GM19240 (cell line): ENCODE data around the gene ECT2L.

Experiments used
- DNase-seq: peaks from one replicate; pipeline ENCODE4 v3.0.0; 2011; ENCODE audit warnings: low spot score; ENCODE audit not compliant: insufficient read length

Gene ECT2L

DNA sequence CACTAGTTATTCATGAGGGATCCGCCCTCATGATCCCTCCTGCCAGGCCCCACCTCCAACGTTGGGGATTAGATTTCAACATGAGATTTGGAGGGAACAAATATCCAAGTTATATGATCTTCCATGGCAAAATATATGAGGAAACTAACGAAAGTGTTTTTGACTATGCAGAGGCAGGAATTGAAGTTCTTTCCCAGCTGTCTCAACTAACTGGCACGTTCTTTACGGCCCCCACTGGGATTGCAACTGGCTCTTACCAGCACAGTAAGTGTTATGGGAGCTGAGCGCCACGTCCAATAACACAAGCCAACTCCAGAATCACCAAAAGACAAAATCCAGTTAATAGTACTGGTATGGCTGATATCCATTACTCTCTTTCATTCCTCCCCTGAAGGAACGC, 66.6 kb downstream of the ECT2L start:
- no peak for DNase-seq

DNA sequence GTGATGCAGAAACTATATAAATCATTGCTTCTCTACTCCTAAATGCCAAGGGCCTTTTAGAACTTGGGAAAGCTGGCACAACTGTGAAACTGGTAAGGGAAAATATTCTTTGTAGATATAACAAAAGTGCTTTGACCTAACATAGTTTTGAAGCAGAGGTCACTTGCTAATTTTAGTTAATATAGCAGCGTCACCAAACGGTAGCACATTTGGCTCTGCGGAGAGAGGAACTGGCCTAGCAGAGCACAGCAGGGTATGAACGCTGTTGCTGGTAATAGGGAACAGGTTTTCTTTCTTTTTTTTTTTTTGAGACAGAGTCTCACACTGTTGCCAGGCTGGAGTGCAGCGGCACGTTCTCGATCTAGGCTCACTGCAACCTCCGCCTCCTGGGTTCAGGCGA, 67.4 kb downstream of the ECT2L start:
- no peak for DNase-seq

DNA sequence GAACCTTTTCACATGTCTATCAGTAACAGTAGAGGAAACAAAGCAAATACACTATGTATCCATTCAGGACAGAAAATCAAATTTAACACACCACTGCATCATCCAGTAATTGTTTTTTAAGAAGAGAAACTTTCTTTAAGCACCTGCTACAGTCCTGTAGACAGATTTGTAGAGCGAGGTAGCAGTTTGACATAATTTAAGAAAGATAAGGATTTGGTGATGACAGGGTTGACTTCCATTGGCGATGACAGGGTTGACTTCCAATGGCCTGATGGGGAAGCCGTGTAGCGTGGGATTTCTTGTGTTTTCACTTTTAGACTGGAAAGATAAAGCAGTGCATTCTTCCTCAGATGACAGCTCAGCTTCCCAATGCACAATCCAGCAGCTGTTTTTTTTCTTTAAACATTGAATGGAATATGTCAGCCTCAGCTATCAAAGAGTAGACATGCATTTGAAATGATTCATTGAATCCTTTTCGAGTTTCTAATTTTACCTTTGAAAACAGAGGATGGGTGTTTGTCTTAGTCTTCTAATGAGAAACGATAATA, 68.5 kb downstream of the ECT2L start:
- DNase-seq, result no peak

DNA sequence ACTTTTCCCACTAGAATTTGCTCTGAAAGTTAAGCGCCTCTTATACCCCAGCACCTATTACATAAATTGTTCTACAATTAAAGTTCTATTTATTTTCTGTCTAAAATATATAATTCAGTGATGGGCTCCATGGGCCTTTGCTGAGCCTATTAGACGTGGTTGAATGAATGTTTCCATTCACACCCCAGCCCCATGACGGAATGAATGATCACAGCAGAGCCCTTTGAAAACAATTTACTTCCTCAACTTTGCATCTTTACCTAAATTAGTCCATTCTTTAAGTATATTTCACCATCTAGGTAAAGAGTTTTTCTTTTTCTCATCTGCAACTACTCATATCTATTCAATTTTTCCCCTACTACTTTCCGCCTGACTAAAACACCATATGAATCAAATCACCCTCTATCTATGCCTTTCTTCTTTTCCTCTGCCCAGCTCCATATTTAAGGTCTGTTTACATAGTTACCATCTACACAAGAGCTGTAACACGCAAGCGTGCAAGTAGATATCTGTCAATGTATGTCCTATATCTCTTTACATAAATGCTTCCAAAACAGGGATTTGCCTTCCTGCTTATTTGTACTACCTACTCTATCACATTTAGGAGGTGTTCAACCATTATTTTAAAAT, 69.7 kb downstream of the ECT2L start:
- DNase-seq, result no peak

DNA sequence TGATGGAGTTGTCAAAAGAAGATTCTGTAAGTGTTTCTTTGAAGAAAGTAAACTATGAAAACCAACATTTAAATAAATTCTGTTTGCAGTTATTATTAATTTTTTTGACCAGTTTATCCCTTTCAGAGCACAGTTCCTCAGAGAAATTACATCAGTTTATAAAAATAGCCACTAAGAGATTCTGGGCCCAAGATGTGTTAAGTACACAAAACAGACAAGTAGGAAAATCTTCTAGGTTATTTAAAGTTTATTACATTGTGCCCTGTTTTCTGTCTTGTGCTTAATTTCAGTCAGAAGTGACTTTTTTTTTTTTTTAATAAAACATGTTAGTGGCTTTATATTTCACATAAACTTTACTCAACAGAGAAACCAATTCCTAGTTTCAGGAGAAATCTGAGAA, 72.3 kb downstream of the ECT2L start:
- no peak for DNase-seq

DNA sequence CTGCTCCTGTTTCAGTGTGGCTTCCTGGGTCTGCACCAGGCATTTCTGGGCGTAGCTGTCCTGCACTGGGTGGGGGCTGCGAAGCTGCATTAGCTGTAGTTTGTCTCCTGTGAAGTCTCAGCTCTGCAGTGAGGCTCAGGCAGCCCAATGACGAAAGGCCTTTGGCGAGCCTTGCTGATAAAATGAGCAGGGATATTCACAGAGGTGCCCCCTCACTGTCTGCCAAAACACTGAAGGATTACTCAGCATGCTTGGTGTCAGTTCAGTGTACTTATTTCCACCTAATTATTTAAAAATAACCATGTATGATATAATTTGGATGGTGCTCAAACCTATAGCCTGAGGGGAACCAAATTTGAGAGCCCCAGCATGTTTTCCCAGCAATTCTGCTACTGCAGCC, 73.5 kb downstream of the ECT2L start:
- DNase-seq, result no peak

DNA sequence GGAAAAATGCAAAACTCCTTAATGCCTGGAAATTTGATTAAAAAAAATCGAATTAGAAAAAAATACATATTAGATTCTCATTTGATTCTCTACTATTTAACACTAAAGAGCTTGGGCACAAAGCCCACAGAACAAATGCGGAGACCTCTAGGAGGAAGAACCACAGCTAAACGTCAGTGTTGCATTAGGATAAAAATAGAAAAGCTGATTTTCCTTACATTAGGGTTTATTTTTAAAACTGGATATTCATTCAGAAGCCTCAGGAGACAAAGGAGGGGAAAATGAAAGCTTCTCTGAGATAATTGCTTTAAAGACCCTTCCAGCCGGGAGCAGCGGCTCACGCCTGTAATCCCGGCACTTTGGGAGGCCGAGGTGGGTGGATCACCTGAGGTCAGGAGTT, 77.3 kb downstream of the ECT2L start:
- DNase-seq, result no peak

GRCh38 chr6:138882369-138883017, 86.6 kb downstream of the ECT2L start:
- DNase-seq, result peak; percentile 15

GRCh38 chr6:138885156-138885819, 89.4 kb downstream of the ECT2L start:
- DNase-seq, result no peak

DNA sequence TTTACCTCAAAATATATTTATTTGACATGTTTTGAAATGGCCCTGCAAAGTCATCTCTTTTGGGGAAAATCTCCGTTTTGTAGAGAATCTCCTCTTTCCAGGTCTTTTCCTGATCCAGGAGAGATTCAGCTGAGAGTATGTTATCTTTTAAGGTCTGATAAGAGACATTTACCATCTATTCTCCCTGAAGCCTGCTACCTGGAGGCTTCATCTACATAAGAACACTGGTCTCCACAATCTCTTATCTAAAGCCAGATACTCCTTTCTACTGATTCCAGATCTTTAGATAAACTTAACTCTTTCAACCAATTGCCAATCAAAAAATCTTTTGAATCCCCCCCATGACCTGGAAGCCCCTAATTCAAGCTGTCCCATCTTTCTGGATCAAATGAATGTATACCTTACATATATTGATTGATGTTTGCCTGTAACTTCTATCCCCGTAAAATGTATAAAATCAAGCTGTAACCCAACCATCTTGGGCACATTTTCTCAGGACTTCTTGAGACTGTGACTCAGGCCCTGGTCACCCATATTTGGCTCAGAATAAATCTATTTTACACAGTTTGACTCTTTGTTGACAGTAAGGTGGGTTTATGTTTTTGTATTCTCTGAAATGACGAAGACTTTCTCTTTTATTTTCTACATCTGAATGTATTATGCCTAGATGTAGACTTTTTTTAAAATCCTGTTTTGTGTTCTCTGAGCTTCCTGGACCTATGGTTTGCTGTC, 95.5 kb downstream of the ECT2L start:
- no peak for DNase-seq

GRCh38 chr6:138896104-138896756, 100.3 kb downstream of the ECT2L start:
- DNase-seq, result no peak

- DNase-seq, result no peak
These were observed 101.1 kb downstream of the ECT2L start for GRCh38 chr6:138897031-138897430.

- DNase-seq, result no peak
These were observed 111.3 kb downstream of the ECT2L start for GRCh38 chr6:138907167-138907566.

GRCh38 chr6:138909511-138909910, 113.6 kb downstream of the ECT2L start:
- no peak for DNase-seq

- DNase-seq, result no peak
These were observed 114.1 kb downstream of the ECT2L start for GRCh38 chr6:138909975-138910374.

GRCh38 chr6:138912308-138912707, 116.4 kb downstream of the ECT2L start:
- no peak for DNase-seq

DNA sequence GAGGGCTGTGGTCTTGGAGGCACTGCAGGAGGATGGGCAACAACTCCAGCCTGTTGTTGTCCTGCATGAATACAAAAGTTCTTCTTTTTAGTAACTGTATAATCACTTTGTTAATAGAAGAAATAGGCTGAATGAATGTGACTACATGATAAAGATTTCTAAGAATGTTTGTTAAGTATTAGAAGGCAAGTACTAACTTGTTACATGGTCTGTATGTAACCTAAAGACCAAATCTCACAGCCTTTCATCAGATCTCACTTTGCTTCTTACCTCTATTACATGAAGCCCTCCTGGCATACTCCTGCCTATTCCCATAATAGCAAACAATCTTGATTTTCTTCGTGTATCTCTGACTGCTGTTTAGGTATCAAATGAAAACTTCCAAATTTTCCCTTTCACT, 118.8 kb downstream of the ECT2L start:
- DNase-seq, result no peak

GRCh38 chr6:138920906-138921305, 125.0 kb downstream of the ECT2L start:
- DNase-seq, result no peak

DNA sequence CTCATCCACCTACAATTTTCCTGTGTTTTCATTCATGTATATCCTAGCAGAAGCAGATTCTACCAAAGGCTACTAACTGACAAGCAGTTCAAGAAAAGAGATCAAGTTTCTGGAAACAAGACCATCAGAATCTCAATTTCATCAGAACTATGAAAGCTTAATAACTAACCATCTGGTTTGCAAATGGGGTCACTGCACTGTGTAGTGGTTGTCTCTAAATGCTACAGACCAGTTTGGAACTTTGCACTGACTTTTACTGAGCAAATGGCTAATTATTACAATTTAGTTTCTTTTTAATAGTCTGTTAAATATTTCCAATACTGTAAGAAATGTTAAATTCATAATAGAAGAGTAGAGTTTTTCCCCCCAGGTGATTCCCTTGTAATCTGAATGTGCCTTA, 127.7 kb downstream of the ECT2L start:
- no peak for DNase-seq

- DNase-seq, result no peak
These were observed 129.9 kb downstream of the ECT2L start for GRCh38 chr6:138925806-138926205.

- DNase-seq, result no peak
These were observed 130.7 kb downstream of the ECT2L start for GRCh38 chr6:138926579-138926978.
